Measurements from ENCODE around the gene MAP3K2. TPM values are rescaled to one million over a fixed set of nuclear protein-coding genes. Genes with fewer than 3 reads are reported as not detected.

The MAP3K2 gene
- total RNA-seq, 1 donor from 2014 or later, result 47.6 TPM

DNA sequence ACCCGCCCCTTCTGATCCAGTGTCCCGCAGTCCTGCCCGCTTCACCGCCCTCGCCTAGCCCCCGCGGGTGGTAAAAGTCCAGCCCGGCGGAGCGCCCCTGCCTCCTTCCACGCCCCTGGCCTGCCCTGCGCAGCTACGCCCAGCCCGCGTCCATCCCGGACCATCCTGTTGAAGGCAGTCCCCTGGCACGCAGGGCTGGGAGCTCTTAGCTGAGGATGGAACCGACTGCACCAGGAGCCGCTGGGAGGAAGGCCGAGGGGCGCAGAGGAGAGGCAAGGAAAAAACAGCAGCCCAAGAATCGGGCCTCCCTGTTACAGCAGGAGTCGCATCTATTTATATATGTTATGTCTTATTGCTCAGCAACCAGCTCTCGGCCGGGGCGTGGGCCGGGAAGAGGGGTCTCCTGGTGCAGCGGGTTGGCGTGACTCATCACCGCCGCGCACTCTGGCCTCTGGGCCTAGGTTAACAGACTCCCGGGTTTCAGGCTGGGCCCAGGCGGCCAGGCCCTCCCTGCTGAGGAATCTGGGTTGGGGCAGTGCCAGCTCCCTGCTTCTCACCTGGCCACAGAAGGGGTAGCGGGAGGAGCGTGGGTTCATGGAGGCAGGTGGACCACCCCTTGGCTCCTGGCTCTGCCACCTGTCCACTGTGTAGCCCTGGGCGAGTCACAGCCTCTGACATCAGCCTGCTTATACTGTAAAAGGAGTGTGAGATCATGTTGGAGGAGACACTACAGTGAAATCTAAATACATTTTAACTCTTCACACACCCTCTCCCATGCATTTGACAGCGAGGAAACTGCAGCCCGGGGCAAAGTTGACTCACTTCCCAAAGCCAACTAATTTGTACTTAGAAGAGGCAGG is 13.4 kb upstream of the MAP3K2 start:
- no peak overlapping the region for H3K27ac Mint-ChIP-seq
- DNase-seq (ENCODE audit: low spot score in 2 of 2, unreplicated experiment in 2 of 2), result no peak

DNA sequence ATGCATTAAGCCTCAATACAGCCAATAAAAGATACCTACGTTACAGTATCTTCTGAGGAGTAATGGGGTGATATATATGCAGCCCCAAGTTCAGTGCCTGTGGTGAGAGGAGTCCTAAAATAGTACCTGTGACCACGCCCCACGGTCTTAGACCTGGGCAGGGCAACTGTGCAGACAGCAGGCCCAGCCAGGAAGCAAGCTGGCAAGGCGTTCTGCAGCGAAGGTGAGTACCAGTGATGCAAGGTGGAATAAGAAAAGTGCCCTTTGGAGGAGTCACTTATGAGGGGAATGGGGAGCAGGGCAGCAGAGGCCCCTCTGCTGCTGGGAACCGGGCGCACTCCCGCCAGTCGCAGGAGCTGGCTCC is 12.7 kb upstream of the MAP3K2 start:
- H3K36me3 Mint-ChIP-seq, result no peaks in the 10 kb centered on the region
- no peak overlapping the region for H3K4me3 Mint-ChIP-seq
- H3K9me3 Mint-ChIP-seq, result no peaks in the 10 kb centered on the region
- TF ChIP-seq, protein P1, sequence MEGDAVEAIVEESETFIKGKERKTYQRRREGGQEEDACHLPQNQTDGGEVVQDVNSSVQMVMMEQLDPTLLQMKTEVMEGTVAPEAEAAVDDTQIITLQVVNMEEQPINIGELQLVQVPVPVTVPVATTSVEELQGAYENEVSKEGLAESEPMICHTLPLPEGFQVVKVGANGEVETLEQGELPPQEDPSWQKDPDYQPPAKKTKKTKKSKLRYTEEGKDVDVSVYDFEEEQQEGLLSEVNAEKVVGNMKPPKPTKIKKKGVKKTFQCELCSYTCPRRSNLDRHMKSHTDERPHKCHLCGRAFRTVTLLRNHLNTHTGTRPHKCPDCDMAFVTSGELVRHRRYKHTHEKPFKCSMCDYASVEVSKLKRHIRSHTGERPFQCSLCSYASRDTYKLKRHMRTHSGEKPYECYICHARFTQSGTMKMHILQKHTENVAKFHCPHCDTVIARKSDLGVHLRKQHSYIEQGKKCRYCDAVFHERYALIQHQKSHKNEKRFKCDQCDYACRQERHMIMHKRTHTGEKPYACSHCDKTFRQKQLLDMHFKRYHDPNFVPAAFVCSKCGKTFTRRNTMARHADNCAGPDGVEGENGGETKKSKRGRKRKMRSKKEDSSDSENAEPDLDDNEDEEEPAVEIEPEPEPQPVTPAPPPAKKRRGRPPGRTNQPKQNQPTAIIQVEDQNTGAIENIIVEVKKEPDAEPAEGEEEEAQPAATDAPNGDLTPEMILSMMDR (IDR thresholded peaks at IDR 0.05; ENCODE audit: unreplicated experiment), result no peak
- H3K27ac Mint-ChIP-seq, result no peak overlapping the region
- DNase-seq (ENCODE audit: low spot score in 2 of 2, unreplicated experiment in 2 of 2), result no peak
- peaks cover 44% of the 10 kb centered on the region for H3K4me1 Mint-ChIP-seq
- no peaks in the 10 kb centered on the region for H3K27me3 Mint-ChIP-seq (ENCODE audit: low read depth)

More for the DNA sequence above, 13.4 kb upstream of the MAP3K2 start:
- no peaks in the 10 kb centered on the region for H3K27me3 Mint-ChIP-seq (ENCODE audit: low read depth)
- TF ChIP-seq, protein P1 (IDR thresholded peaks at IDR 0.05; ENCODE audit: unreplicated experiment), result no peak
- no peaks in the 10 kb centered on the region for H3K36me3 Mint-ChIP-seq
- H3K9me3 Mint-ChIP-seq, result no peaks in the 10 kb centered on the region
- no peak overlapping the region for H3K4me3 Mint-ChIP-seq
- H3K4me1 Mint-ChIP-seq, result peaks cover 46% of the 10 kb centered on the region

DNA sequence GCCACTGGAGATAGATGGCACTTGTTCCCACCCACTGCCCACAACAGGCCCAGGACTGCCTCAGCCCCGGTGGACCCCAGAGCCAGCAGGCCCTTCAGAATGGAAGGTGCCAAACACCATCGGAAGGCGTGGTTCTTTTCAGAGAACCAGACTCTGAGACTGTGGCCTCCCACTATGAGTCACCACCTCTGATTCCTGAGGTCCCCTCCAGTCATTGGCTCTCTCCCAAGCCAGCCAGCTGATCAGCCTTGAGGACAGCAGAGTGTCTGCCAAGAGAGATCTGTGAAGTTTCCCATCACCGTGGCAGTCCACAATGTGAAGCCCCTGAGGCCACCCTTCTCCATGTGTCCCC is 10.4 kb upstream of the MAP3K2 start:
- peak overlapping the region; percentile 85 for H3K27ac Mint-ChIP-seq
- H3K4me1 Mint-ChIP-seq, result peaks cover 30% of the 10 kb centered on the region
- no peak for DNase-seq (ENCODE audit: low spot score in 2 of 2, unreplicated experiment in 2 of 2)
- TF ChIP-seq, protein P1 (IDR thresholded peaks at IDR 0.05; ENCODE audit: unreplicated experiment), result no peak
- peaks cover 8% of the 10 kb centered on the region for H3K9me3 Mint-ChIP-seq
- no peak overlapping the region for H3K4me3 Mint-ChIP-seq
- peaks cover 10% of the 10 kb centered on the region for H3K36me3 Mint-ChIP-seq
- no peaks in the 10 kb centered on the region for H3K27me3 Mint-ChIP-seq (ENCODE audit: low read depth)

DNA sequence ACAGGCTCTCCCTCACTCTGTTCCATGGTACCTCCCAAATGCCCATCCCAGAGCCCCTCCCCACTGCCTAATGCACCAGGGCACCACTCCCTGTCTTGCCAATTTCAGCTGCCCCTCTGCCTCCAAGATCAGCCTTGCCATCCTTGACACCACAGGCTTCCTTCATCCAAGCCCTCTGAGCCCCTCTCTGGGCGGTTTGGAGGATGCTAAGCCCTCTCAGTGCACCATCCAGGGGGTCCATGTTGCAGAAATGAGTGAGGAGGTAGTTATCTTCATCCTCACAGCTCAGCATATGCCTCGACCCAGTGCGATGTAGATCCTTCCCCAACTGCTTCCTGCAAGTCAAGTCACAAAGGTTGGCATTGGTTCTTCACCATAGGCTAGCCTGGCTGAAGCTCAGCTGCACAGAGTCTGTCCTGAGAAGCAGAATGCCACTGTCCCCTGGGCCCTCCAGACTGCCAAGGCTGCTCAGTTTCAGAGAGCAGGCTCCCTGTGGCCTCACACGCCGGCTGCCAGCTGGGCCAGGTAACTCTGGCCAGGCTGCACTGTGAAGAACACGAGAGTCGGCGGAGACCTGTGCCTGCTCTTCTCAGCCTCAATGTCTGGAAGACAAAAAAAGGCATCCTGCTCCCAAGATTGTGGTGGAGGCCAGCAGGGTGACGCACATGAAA is 9.9 kb upstream of the MAP3K2 start:
- Mint-ChIP-seq H3K4me3 (no peak overlapping the region), H3K27me3 (ENCODE audit: low read depth) (no peaks in the 10 kb centered on the region), H3K4me1 (peaks cover 26% of the 10 kb centered on the region), H3K36me3 (peaks cover 15% of the 10 kb centered on the region), H3K27ac (peak overlapping the region; percentile 85), H3K9me3 (peaks cover 10% of the 10 kb centered on the region)
- TF ChIP-seq, protein P1 (IDR thresholded peaks at IDR 0.05; ENCODE audit: unreplicated experiment), result no peak
- no peak for DNase-seq (ENCODE audit: low spot score in 2 of 2, unreplicated experiment in 2 of 2)

DNA sequence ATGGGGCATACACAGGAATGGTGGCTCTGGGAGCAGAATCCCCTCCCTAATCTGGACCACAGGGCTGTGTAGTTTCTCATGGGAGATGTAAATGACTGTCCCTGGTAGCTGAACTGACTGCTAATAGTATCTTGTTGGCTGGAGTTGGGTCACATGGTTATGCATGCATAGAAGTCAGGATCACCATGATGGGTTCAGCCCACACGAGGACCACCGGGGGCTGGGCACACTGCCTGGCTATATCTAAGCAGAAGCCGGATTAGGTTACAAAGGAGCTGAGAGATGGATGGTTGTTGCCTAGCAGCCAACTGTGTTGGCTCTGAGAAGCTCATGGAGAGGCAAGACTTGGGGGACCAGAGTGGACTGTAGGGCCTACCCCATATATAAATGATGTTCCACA is 6.7 kb upstream of the MAP3K2 start:
- TF ChIP-seq, protein P1 (IDR thresholded peaks at IDR 0.05; ENCODE audit: unreplicated experiment), result no peak
- no peaks in the 10 kb centered on the region for H3K27me3 Mint-ChIP-seq (ENCODE audit: low read depth)
- H3K9me3 Mint-ChIP-seq, result peaks cover 10% of the 10 kb centered on the region
- H3K36me3 Mint-ChIP-seq, result peaks cover 17% of the 10 kb centered on the region
- no peak for DNase-seq (ENCODE audit: low spot score in 2 of 2, unreplicated experiment in 2 of 2)
- no peak overlapping the region for H3K27ac Mint-ChIP-seq
- H3K4me3 Mint-ChIP-seq, result no peak overlapping the region
- peaks cover 13% of the 10 kb centered on the region for H3K4me1 Mint-ChIP-seq
